Stimulated activated naive CD4-positive, alpha-beta T cell (primary cell): ENCODE data around the gene METTL22.

ENCODE experiments used
- DNase-seq, 6 experiments: peaks; one replicate each; lab custom pipeline; 2025; lab: John Stamatoyannopoulos, UW

Gene METTL22

GRCh38 chr16:8668113-8668512 is 46.6 kb downstream of the METTL22 start:
- DNase-seq: no peak

- DNase-seq: no peak
Observed at GRCh38 chr16:8669481-8669880, 48.0 kb downstream of the METTL22 start.

GRCh38 chr16:8670014-8670560 is 48.6 kb downstream of the METTL22 start:
- no peak for DNase-seq

- peak in 1 of 6 experiments; percentile 20 for DNase-seq
Observed at GRCh38 chr16:8673611-8674412, 52.3 kb downstream of the METTL22 start.

GRCh38 chr16:8674413-8675022 is 53.0 kb downstream of the METTL22 start, which contains the start of gene ABAT:
Gene ABAT (plus strand): TSS chr16:8674617. CDS start chr16:8735740, 61,123 bp downstream.
- DNase-seq: peak; percentile 79 to 86 (median 86)

DNA sequence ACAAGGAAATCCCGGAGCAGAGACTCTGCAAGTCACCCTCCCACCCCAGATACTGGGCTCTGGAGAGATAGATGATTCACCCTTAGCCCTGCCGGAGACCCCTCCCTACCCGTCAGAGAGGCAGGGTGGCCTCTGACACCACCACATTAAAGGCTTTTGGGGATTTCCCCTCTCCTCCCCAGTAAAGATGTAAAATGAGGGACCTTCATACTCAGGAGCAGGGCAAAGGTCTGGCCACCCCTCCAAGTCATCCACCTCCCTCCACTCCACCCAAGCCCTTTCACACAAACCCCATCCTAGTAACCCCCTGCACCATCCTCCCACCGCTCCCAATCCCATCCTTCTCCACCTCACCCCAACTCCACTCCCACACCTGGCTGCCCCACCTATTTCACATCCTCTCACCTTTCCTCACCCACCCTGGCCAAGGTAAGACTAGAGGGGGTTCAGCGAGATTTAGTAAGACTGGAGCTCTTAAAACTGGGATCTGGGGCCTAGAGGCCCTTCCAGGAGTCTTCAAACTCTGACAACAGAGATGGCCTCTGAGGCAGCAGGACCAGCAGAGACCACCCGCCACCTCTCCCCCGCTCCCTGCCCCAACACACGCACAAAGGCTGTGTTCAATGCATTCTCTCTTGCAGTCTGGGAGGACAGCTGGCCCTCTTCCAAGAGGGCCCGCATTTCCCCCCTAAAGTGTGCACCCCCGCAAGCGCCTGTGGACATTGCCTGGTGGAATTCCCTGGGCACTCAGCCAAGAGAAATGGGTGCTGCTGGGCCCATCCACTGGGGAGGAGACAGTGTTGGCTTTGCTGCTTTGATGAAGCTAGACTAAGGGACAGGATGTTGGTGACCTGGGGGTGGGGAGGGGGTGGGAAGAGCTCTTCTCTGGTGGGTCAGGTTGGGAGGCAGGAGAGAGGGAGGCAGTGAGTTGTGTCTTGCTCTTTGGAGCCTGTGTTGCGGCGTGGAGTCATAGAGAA is 54.0 kb downstream of the METTL22 start:
- peak in 4 of 6 experiments; percentile 13 to 25 (median 20) for DNase-seq

DNA sequence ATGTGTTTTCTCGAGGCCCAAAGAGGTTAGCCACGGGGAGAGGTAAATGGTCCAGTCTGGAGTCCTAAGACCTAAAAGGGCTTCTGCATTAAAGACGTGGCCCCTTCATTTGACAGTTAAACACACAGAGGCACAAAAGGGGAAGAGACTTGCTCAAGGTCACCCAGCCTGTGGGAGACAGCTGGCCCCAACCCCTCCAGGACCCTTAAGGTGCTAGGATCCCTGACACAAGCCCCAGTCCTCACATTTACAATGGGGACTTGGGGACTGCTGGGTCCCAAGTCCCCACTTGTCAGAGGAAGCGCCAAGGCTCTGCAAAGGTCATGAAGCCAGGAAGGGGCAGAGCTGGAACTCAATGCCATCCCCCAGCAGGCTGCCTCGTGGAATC is 54.7 kb downstream of the METTL22 start:
- no peak for DNase-seq

- DNase-seq: no peak
Observed at GRCh38 chr16:8676737-8677375, 55.4 kb downstream of the METTL22 start.

DNA sequence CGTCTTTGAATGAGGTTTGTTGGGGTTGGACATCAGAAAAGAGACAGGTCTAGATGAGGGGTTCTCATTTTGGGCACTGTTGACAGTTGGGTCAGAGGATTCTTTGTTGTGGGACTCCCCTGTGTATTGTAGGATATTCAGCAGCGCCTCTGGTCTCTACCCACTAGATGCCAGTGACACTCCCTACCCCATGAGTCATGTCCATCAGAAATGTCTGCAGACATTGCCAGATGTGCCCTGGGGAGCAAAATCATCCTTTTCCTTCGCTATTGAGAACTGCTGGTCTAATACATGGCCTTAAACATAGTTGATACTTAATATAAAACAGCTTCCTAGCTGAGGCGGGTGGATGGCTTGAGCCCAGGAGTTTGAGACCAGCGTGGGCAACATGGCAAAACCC is 56.0 kb downstream of the METTL22 start:
- no peak for DNase-seq

DNA sequence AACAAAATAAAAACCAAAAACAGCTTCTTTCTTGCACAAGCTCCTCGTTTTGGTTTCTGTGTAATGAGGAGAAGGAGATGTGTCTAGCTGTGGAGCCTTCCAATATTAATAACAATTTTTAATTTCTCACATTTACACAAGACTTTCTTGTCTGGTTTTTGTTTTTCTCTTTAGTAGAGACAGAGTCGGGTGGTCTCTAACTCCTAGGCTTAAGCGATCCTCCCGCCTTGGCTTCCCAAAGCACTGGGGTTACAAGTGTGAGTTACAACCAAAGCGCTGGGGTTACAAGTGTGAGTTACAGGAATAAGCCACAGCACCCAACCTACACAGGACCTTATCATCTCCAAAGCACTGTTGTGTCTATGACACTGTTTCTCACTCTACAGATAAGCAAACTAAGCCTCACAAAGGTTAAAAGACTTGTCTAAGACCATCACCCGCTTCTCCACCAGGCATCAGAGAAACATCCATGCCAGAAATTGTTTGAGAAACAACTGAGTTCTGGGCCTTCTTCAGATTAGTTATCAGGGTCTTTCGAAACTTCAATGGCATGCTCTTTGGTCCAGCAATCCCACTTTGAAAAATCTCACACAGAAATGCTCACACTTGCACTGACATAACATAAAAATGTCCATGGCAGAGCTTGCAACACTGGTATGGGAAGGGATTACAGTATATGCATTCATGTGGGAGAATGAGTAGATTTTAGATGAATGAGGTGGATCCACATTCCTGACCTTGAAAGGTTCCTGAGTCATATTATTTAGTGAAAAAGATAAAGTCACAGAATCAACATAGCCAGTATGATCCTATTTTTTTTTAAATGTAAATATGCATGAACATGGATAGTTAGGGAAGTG is 56.8 kb downstream of the METTL22 start:
- DNase-seq: no peak

DNA sequence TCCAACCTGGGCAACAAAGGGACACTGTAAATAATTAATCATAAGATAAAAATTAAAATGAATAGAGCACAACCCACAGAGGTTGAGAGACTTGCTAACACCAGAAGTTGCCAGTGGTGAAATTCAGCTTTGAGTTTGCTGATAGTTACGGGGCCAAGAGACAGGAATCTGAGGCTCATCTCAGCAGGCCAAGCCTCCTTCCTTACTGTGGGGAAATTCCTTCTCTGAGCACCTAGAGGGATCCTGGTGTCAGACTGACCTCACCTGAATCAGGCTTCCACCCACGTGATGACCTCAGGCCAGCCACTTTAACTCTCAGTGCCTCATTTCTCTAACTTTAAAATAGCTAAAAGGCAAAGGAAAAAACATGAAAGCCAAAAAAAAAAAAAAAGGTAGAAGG is 57.7 kb downstream of the METTL22 start:
- DNase-seq: no peak

- no peak for DNase-seq
Observed at GRCh38 chr16:8682551-8683259, 61.2 kb downstream of the METTL22 start.

DNA sequence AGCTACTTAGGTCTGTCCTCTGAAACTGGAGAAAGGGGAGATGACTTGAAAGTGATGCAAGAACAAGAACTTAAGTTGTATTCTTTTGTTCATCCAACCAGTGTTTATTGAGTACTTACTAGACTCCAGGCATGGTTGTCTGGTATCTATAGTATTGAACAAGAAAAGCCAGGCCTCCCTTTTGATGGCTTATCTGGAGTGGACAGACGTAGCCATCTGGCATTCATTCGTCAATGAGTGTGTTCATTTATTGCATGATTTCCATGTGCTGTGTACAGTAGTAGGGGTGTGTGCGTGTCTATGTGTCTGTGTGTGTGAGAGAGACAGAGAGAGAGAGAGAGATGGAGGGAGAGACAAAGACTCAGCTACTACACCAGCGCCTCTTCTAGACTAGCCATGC is 62.1 kb downstream of the METTL22 start:
- no peak for DNase-seq

DNA sequence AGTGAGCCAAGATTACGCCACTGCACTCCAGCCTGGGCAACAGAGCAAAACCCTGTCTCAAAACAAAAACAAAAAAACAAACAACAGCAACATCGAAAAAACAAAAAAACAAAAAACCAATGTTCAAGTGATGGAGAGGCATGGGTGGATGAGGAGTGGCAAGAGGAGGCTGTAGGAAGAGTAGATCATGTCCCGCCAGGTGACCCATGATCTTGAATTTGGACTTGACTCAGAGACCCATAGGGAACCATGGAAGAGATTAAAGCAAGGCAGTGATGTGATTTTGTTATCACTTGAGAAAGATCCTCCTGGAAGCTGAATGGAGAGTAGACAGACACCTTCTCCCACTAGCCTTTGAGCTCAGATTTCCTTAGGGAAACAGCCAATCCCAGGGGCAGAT is 64.1 kb downstream of the METTL22 start:
- DNase-seq: no peak

DNA sequence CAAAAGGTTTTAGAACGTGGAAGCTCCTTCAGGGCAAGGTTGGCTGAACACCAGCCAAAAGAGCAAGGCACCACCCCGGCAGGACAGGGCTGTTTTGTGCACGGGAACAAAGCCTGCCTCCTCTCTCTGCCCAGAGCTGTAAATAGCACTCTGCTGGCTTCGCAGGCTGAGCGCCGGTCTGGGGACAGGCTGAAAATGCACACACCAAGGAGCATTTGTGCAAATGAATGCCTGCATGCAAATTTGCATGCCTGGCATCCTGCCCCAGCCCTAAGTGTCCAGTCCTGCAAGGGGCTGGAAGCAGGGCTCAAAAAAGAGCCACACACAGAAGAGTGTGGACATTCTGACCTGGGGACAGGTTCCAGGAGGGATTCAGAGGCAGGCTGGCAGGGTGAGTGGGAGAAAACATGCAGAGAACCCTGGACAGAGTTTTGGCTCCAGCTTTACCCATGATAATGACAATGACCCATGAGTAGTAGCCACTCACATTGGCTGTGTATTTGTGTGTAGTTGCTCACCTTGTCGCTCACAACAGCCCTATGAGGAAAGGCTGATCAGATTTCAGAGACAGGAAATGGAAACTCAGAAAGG is 64.6 kb downstream of the METTL22 start:
- no peak for DNase-seq

DNA sequence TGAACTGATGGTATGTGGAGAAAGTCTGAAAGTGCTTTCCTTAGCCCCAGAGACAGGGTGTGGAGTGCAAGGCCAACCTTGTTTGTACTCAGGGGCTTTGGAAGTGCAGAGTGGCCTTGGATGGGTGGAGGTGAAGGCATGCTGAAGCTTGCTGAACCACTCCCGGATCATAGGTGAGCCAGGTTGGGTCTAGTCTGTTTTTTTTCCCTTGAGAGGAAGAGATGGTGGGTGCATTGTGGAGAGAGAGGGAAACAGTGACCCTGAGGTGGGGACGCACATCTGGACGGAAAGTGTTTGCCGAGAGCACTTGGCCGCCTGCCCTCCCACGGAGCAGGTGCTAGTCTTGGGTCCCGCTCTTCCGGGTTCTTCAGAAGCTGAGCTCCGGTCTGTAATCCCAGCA is 65.4 kb downstream of the METTL22 start:
- DNase-seq: no peak

- no peak for DNase-seq
Observed at GRCh38 chr16:8689686-8690085, 68.2 kb downstream of the METTL22 start.

GRCh38 chr16:8691728-8692127 is 70.2 kb downstream of the METTL22 start:
- DNase-seq: no peak
